Tibial nerve (tissue), 3 donors: ENCODE measurements around the gene TBC1D7.

Experiments
- POLR2A ChIP-seq, 2 donors: fragments of 450-650 bp; IDR thresholded peaks; one replicate each; pipeline ENCODE4 v1.6.1; 2017; ENCODE audit warnings: antibody characterized with exemption in 2 of 2, mild to moderate bottlenecking in 2 of 2, moderate library complexity in 2 of 2
- TF ChIP-seq, protein P1 (sequence below), 5 experiments: fragments of 200-600 bp in 3 of 5; fragments of 450-650 bp in 2 of 5; sonication (generic) in 3 of 5; IDR thresholded peaks; one replicate each; pipeline ENCODE4 v1.5.1; 2016 to 2019; ENCODE audit warnings: antibody characterized with exemption in 5 of 5, mild to moderate bottlenecking in 3 of 5, moderate library complexity in 2 of 5

- TF ChIP-seq, protein P1, sequence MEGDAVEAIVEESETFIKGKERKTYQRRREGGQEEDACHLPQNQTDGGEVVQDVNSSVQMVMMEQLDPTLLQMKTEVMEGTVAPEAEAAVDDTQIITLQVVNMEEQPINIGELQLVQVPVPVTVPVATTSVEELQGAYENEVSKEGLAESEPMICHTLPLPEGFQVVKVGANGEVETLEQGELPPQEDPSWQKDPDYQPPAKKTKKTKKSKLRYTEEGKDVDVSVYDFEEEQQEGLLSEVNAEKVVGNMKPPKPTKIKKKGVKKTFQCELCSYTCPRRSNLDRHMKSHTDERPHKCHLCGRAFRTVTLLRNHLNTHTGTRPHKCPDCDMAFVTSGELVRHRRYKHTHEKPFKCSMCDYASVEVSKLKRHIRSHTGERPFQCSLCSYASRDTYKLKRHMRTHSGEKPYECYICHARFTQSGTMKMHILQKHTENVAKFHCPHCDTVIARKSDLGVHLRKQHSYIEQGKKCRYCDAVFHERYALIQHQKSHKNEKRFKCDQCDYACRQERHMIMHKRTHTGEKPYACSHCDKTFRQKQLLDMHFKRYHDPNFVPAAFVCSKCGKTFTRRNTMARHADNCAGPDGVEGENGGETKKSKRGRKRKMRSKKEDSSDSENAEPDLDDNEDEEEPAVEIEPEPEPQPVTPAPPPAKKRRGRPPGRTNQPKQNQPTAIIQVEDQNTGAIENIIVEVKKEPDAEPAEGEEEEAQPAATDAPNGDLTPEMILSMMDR (IDR thresholded peaks at IDR 0.05) = peak in 1 of 5 experiments; percentile 10
- TF ChIP-seq POLR2A (IDR thresholded peaks at IDR 0.05) = no peak
These were observed 50.2 kb downstream of the TBC1D7 start for GRCh38 chr6:13278164-13278563.
